Naive thymus-derived CD4-positive, alpha-beta T cell (primary cell): Measurements from ENCODE around the gene EXD3. TPM values are rescaled to one million over a fixed set of nuclear protein-coding genes. Genes with fewer than 3 reads are reported as not detected.

ENCODE experiments used
- ATAC-seq: fragments of 150-1000 bp; cut with Tn5 transposase; 2 replicates; pipeline ENCODE4 v1.10.0; 2021; ENCODE audit warnings: mild to moderate bottlenecking, moderate library complexity
- CTCF ChIA-PET: fragments of 350-600 bp; sonication (Branson Sonifier 250); formaldehyde crosslinking; loops from one replicate; lab custom pipeline; 2021; ENCODE audit warnings: antibody characterized with exemption; lab: Charles Lee
- POLR2A ChIA-PET: fragments of 350-600 bp; sonication (Branson Sonifier 250); formaldehyde crosslinking; loops from one replicate; lab custom pipeline; 2021; ENCODE audit warnings: antibody characterized with exemption, inconsistent platforms; lab: Charles Lee
- DNase-seq, 9 donors: peaks; one replicate each; pipeline versions ENCODE4 v3.0.0 to v3.0.0-alpha.2; 2020 to 2022; ENCODE audit warnings: mixed read lengths in 1 of 9
- H3K27ac ChIP-seq: one replicate; pipeline ENCODE4 v1.7.0; 2013; ENCODE audit warnings: mild to moderate bottlenecking, low read depth, low read length, moderate library complexity
- H3K27me3 ChIP-seq, 2 donors: one replicate each; pipeline ENCODE4 v1.7.0; 2013; ENCODE audit warnings: low read length in 2 of 2, mild to moderate bottlenecking in 2 of 2, moderate library complexity in 2 of 2; ENCODE audit not compliant: control insufficient read depth in 2 of 2, insufficient read depth in 2 of 2
- H3K36me3 ChIP-seq, 3 experiments: 1 replicate in 2 of 3; 2 replicates in 1 of 3; pipeline ENCODE4 v1.7.0; 2013; ENCODE audit warnings: low read length in 3 of 3, mild to moderate bottlenecking in 3 of 3, moderate library complexity in 1 of 3; ENCODE audit not compliant: insufficient read depth in 3 of 3, control insufficient read depth in 2 of 3
- H3K4me1 ChIP-seq, 2 donors: one replicate each; pipeline ENCODE4 v1.7.0; 2013; ENCODE audit warnings: low read length in 2 of 2, mild to moderate bottlenecking in 2 of 2, moderate library complexity in 1 of 2; ENCODE audit not compliant: control insufficient read depth in 2 of 2, insufficient read depth in 2 of 2
- H3K4me3 ChIP-seq: 2 replicates; pipeline ENCODE4 v1.7.0; 2013; ENCODE audit warnings: mild to moderate bottlenecking, low read length
- H3K9me3 ChIP-seq, 3 experiments: 1 replicate in 2 of 3; 2 replicates in 1 of 3; pipeline ENCODE4 v1.7.0; 2013; ENCODE audit warnings: low read length in 3 of 3; ENCODE audit not compliant: control insufficient read depth in 2 of 3
- H3K27ac Mint-ChIP-seq, 9 donors: one replicate each; pipeline ENCODE4 v1.8.0; 2020 to 2022; ENCODE audit warnings: mixed read lengths in 9 of 9, mild to moderate bottlenecking in 8 of 9, moderate library complexity in 5 of 9, inconsistent platforms in 2 of 9
- H3K27me3 Mint-ChIP-seq, 5 donors: one replicate each; pipeline ENCODE4 v1.8.0; 2021 to 2022; ENCODE audit warnings: mixed read lengths in 5 of 5, mild to moderate bottlenecking in 1 of 5
- H3K36me3 Mint-ChIP-seq, 5 donors: one replicate each; pipeline ENCODE4 v1.8.0; 2020 to 2022; ENCODE audit warnings: mixed read lengths in 5 of 5, mild to moderate bottlenecking in 3 of 5, inconsistent platforms in 1 of 5
- H3K4me1 Mint-ChIP-seq, 7 donors: one replicate each; pipeline ENCODE4 v1.8.0; 2020 to 2022; ENCODE audit warnings: mixed read lengths in 7 of 7, mild to moderate bottlenecking in 3 of 7, inconsistent platforms in 1 of 7
- H3K4me3 Mint-ChIP-seq, 10 donors: one replicate each; pipeline ENCODE4 v1.8.0; 2020 to 2022; ENCODE audit warnings: mild to moderate bottlenecking in 10 of 10, mixed read lengths in 10 of 10, moderate library complexity in 6 of 10, inconsistent platforms in 2 of 10
- H3K9me3 Mint-ChIP-seq, 11 donors: one replicate each; pipeline ENCODE4 v1.8.0; 2020 to 2022; ENCODE audit warnings: mixed read lengths in 11 of 11, mild to moderate bottlenecking in 4 of 11, inconsistent platforms in 1 of 11, moderate library complexity in 1 of 11
- intact Hi-C, 2 donors: fragments of 100-400 bp; cut with micrococcal nuclease; formaldehyde crosslinking; loops; one replicate each; pipeline ENCODE4 v1.15.1; 2023
- polyA plus RNA-seq, 2 donors: library from polyadenylated mRNA; unstranded; fragments of 300-500 nt; fragmentation: Illumina TruSeq; gene quantifications; one replicate each; pipeline ENCODE4 v1.2.3, GENCODE V29; 2021
- total RNA-seq, 6 experiments: library from RNA in 5 of 6; stranded (reverse) in 5 of 6; gene quantifications; 1 replicate in 5 of 6; 2 replicates in 1 of 6; pipeline ENCODE4 v1.2.3 and lab custom pipeline; 2021 to 2026

EXD3 gene
- total and polyA plus RNA-seq, 7 experiments from 2014 or later, result 3.5 to 27.2 (median 23.4) TPM

GRCh38 chr9:137273095-137273490 is 149.9 kb downstream of the EXD3 start:
- CTCF ChIA-PET, result interaction anchor here (0.8 kb wide), 1 partner anchor 90 kb away, joined by 3 read pairs; no protein-coding TSS in a partner anchor

DNA sequence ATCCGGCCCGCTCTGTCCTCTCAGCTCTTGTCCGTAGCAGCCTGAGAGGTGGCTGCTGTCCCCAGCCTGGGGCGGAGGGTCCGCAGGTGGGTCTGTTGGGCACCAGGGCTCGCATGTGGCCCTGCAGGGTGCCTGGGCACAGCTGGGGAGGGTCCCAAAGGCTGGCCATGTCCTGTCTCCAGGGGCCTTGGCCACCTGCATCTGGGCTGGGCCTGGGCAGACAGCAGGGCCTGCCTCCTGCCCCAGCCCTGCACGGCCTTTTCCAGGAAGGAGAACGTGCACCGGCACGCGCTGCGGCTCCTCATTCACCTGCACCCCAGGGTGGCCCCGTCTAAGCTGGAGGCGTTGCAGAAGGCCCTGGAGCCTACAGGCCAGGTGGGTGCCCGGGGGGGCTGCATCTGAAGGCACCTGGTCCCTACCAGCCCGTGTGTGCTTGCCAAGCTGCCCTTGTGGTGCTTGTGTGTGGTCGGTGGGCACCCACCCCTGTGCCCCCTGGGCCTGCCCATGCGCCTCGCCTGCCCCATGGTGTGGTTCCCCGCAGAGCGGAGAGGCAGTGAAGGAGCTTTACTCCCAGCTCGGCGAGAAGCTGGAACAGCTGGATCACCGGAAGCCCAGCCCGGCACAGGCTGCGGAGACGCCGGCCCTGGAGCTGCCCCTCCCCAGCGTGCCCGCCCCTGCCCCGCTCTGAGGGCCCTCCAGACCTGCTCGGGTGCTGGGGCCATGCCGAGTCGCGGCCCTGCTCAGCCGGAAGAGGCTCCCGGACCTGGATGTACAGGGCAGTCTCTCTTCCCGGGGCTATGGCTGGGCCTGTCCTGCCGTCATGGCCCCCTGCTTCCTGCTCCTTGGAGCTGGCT is 150.5 kb downstream of the EXD3 start:
- Mint-ChIP-seq H3K27ac (no peak overlapping the region), H3K4me1 (peaks cover 16 to 34% (median 27%) of the 10 kb centered on the region in 7 donors), H3K27me3 (no peaks in the 10 kb centered on the region), H3K9me3 (no peaks in the 10 kb centered on the region), H3K4me3 (peak overlapping the region in 1 of 10 donors; percentile 16), H3K36me3 (peaks cover 4 to 28% (median 5%) of the 10 kb centered on the region in 5 donors)
- Histone ChIP-seq H3K27me3 (no peaks in the 10 kb centered on the region), H3K36me3 (peaks cover 0 to 40% (median 0%) of the 10 kb centered on the region in 3 experiments), H3K4me1 (peaks cover 0 to 23% of the 10 kb centered on the region in 2 donors), H3K4me3 (no peak overlapping the region), H3K9me3 (no peaks in the 10 kb centered on the region), H3K27ac (no peak overlapping the region)
- intact Hi-C loops, result no loop called here
- ChIA-PET POLR2A (interaction anchor here (0.5 to 2.4 kb wide), 3 partner anchors 8 to 32 kb away, joined by 4 to 8 read pairs (median 5); partner anchors contain the start of gene TUBB4B), CTCF (interaction anchor here (0.8 kb wide), 1 partner anchor 91 kb away, joined by 3 read pairs; no protein-coding TSS in a partner anchor)
- DNase-seq, result no peak
- no peak for ATAC-seq

More at GRCh38 chr9:137273095-137273490, 149.9 kb downstream of the EXD3 start:
- Mint-ChIP-seq H3K9me3 (no peaks in the 10 kb centered on the region), H3K27ac (no peak overlapping the region), H3K4me3 (no peak overlapping the region), H3K4me1 (peaks cover 18 to 34% (median 30%) of the 10 kb centered on the region in 7 donors), H3K36me3 (peaks cover 4 to 24% (median 5%) of the 10 kb centered on the region in 5 donors), H3K27me3 (no peaks in the 10 kb centered on the region)
- intact Hi-C loops, result no loop called here
- no peak for ATAC-seq
- no peaks in the 10 kb centered on the region for H3K9me3 ChIP-seq
- H3K4me1 ChIP-seq, result peaks cover 0 to 30% of the 10 kb centered on the region in 2 donors
- peaks cover 0 to 34% (median 0%) of the 10 kb centered on the region in 3 experiments for H3K36me3 ChIP-seq
- no peak overlapping the region for H3K4me3 ChIP-seq
- H3K27me3 ChIP-seq, result no peaks in the 10 kb centered on the region
- no peak overlapping the region for H3K27ac ChIP-seq
- POLR2A ChIA-PET, result interaction anchor here (0.5 to 2.4 kb wide), 4 partner anchors 9 to 32 kb away, joined by 4 to 8 read pairs (median 4); partner anchors contain the start of gene TUBB4B
- DNase-seq, result no peak

DNA sequence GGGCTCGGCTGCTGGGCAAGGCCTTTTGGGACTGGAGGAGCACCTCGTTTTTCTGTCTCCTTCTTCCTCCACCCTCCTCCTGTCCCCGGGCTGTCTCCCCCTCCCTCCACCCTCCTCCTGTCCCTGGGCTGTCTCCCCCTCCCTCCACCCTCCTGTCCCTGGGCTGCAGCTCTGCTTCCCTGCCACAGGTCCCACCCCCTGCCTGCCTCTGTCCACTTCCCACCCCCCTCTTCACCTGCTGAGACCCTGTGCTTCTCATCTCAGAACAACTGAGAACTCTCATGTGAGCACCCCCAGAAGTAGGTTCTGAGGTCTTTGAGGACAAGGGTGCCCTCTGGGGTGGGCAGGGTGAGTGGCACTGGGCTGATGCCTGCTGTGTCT is 151.3 kb downstream of the EXD3 start:
- POLR2A ChIA-PET, result interaction anchor here (1.0 to 2.4 kb wide), 3 partner anchors 8 to 31 kb away, joined by 5 to 8 read pairs (median 6); partner anchors contain the start of gene TUBB4B
- H3K27ac Mint-ChIP-seq, result peak overlapping the region in 5 of 9 donors; percentile 19 to 82 (median 56)
- no peak for ATAC-seq

DNA sequence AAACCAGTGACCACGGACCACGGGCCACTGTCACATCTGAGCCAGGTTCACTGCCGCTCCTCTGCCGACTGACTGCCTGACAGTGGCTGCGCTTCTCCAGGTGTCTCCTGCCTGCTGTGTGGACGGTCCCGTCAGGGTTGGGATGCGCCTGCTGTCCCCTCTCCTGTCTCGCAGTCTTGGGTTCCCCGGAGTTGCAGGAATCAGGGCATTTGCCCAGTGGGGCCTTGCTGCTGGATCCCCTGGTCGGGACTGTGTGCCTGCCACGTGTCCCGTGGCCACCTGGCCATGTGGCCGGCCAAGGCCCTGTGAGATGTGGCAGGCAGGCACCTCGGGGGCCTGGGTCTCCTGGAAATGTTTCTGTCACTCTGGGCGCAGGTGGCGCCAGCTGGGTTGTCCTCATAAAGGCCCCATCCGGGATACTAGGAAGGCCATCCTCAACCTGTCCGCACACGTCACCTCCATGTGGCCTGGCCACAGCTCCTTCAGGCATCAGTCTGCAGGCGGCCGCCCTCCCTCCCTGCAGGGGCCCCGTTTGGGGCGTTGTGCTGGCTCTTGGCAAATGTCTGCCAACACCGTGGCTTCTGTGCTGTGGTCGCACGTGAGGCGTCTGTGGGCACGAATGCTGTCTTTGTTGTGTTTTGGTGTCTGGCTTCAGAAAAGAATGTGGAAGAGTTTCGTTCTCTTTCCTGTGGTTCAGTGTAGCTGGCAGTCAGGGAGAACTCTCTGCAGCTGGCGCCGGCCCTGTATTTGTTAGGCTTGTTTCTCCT is 151.8 kb downstream of the EXD3 start:
- intact Hi-C loops, result loop anchor here in 1 of 2 donors (2.0 kb wide), 1 partner anchor 16 kb away; the partner anchor contains the start of gene NELFB
- H3K27me3 Mint-ChIP-seq, result no peaks in the 10 kb centered on the region
- Histone ChIP-seq H3K27me3 (no peaks in the 10 kb centered on the region), H3K4me3 (no peak overlapping the region), H3K36me3 (peaks cover 0 to 53% (median 4%) of the 10 kb centered on the region in 3 experiments), H3K9me3 (no peaks in the 10 kb centered on the region), H3K27ac (no peak overlapping the region), H3K4me1 (peaks cover 0 to 16% of the 10 kb centered on the region in 2 donors)
- ChIA-PET CTCF (interaction anchor here (0.6 kb wide), 1 partner anchor 23 kb away, joined by 3 read pairs; no protein-coding TSS in a partner anchor), POLR2A (interaction anchor here (1.0 to 2.4 kb wide), 2 partner anchors 15 to 30 kb away, joined by 6 to 8 read pairs; partner anchors contain the start of gene TUBB4B)
- peak; percentile 67 for ATAC-seq
- no peaks in the 10 kb centered on the region for H3K9me3 Mint-ChIP-seq
- H3K36me3 Mint-ChIP-seq, result peaks cover 4 to 28% (median 5%) of the 10 kb centered on the region in 5 donors
- H3K4me3 Mint-ChIP-seq, result peak overlapping the region; percentile 30 to 78 (median 57)
- peaks cover 14 to 27% (median 16%) of the 10 kb centered on the region in 7 donors for H3K4me1 Mint-ChIP-seq
- H3K27ac Mint-ChIP-seq, result peak overlapping the region in 6 of 9 donors; percentile 19 to 82 (median 64)
- peak in 7 of 9 donors; percentile 39 to 67 (median 58) for DNase-seq

More for the DNA sequence above, 151.3 kb downstream of the EXD3 start:
- Mint-ChIP-seq H3K9me3 (no peaks in the 10 kb centered on the region), H3K27me3 (no peaks in the 10 kb centered on the region), H3K36me3 (peaks cover 4 to 28% (median 5%) of the 10 kb centered on the region in 5 donors), H3K4me3 (peak overlapping the region; percentile 30 to 78 (median 57)), H3K4me1 (peaks cover 14 to 28% (median 19%) of the 10 kb centered on the region in 7 donors)
- intact Hi-C loops, result loop anchor here in 1 of 2 donors (2.0 kb wide), 1 partner anchor 17 kb away; the partner anchor contains the start of gene NELFB
- CTCF ChIA-PET, result interaction anchor here (0.6 kb wide), 1 partner anchor 23 kb away, joined by 3 read pairs; no protein-coding TSS in a partner anchor
- H3K9me3 ChIP-seq, result no peaks in the 10 kb centered on the region
- H3K4me3 ChIP-seq, result no peak overlapping the region
- H3K4me1 ChIP-seq, result peaks cover 0 to 16% of the 10 kb centered on the region in 2 donors
- no peak overlapping the region for H3K27ac ChIP-seq
- H3K36me3 ChIP-seq, result peaks cover 0 to 48% (median 2%) of the 10 kb centered on the region in 3 experiments
- no peak for DNase-seq
- no peaks in the 10 kb centered on the region for H3K27me3 ChIP-seq

- CTCF ChIA-PET, result no interaction called here
- no peak overlapping the region for H3K27ac Mint-ChIP-seq
- H3K4me1 Mint-ChIP-seq, result peaks cover 7 to 22% (median 14%) of the 10 kb centered on the region in 7 donors
- Histone ChIP-seq H3K4me1 (peaks cover 0 to 16% of the 10 kb centered on the region in 2 donors), H3K9me3 (no peaks in the 10 kb centered on the region), H3K27me3 (no peaks in the 10 kb centered on the region), H3K36me3 (peaks cover 0 to 66% (median 4%) of the 10 kb centered on the region in 3 experiments), H3K4me3 (no peak overlapping the region), H3K27ac (no peak overlapping the region)
- peaks cover 4 to 30% (median 5%) of the 10 kb centered on the region in 5 donors for H3K36me3 Mint-ChIP-seq
- intact Hi-C loops, result no loop called here
- ATAC-seq, result no peak
- no peaks in the 10 kb centered on the region for H3K27me3 Mint-ChIP-seq
- POLR2A ChIA-PET, result no interaction called here
- no peak overlapping the region for H3K4me3 Mint-ChIP-seq
- DNase-seq, result no peak
- no peaks in the 10 kb centered on the region for H3K9me3 Mint-ChIP-seq
These were observed 153.7 kb downstream of the EXD3 start for GRCh38 chr9:137269231-137269772.
